OCI-LY7 (cell line): ENCODE results near the gene LRRC28. TPM values are rescaled to one million over a fixed set of nuclear protein-coding genes. Genes with fewer than 3 reads are reported as not detected.

Experiments
- BruUV-seq: library from RNA; stranded (reverse); fragments of 400-500 nt; replicated peaks from 2 replicates; lab custom pipeline; 2021; lab: Mats Ljungman, UMichigan
- CTCF ChIA-PET: fragments of 300-600 bp; sonication (Branson Sonifier 250); formaldehyde crosslinking; loops from one replicate; lab custom pipeline; 2022; ENCODE audit warnings: antibody characterized with exemption; ENCODE audit not compliant: unreplicated experiment; lab: Charles Lee
- POLR2A ChIA-PET: fragments of 300-600 bp; sonication (Branson Sonifier 250); formaldehyde crosslinking; loops from one replicate; lab custom pipeline; 2022; ENCODE audit warnings: antibody characterized with exemption; lab: Charles Lee
- DNase-seq: peaks from one replicate; pipeline ENCODE4 v3.0.0-alpha.2; 2015; ENCODE audit warnings: low spot score
- H2AFZ ChIP-seq: fragments of 200-600 bp; sonication (generic), shearing (Covaris generic); 2 replicates; pipeline ENCODE4 v1.6.1; 2014; ENCODE audit warnings: mild to moderate bottlenecking, antibody characterized with exemption, low read length, moderate library complexity
- H3K27ac ChIP-seq: fragments of 200-600 bp; sonication (generic); 2 replicates; pipeline ENCODE4 v1.5.1; 2014; ENCODE audit warnings: mixed run types, low read depth, mild to moderate bottlenecking, moderate library complexity, low read length, inconsistent platforms; ENCODE audit not compliant: poor library complexity, severe bottlenecking
- H3K36me3 ChIP-seq: fragments of 200-600 bp; sonication (generic); 2 replicates; pipeline ENCODE4 v1.6.1; 2014; ENCODE audit warnings: mild to moderate bottlenecking, antibody characterized with exemption, low read length, moderate library complexity, mixed read lengths; ENCODE audit not compliant: insufficient read depth
- H3K4me1 ChIP-seq: fragments of 200-600 bp; sonication (generic); 2 replicates; pipeline ENCODE4 v1.5.1; 2014; ENCODE audit warnings: mild to moderate bottlenecking, low read length; ENCODE audit not compliant: insufficient read depth, poor library complexity, severe bottlenecking
- H3K4me2 ChIP-seq: fragments of 200-600 bp; sonication (generic); 2 replicates; pipeline ENCODE4 v1.6.1; 2014; ENCODE audit warnings: mild to moderate bottlenecking, low read length
- H3K4me3 ChIP-seq: fragments of 200-600 bp; sonication (generic); 2 replicates; pipeline ENCODE4 v1.5.1; 2014; ENCODE audit warnings: mild to moderate bottlenecking, low read depth, low read length; ENCODE audit not compliant: poor library complexity, severe bottlenecking
- H3K79me2 ChIP-seq: fragments of 200-600 bp; sonication (generic); 2 replicates; pipeline ENCODE4 v1.6.1; 2016; ENCODE audit warnings: low read depth, mild to moderate bottlenecking, low read length, moderate library complexity, mixed read lengths; ENCODE audit not compliant: insufficient read depth
- H3K9me2 ChIP-seq: fragments of 200-600 bp; sonication (generic); 2 replicates; pipeline ENCODE4 v1.6.1; 2016; ENCODE audit warnings: mild to moderate bottlenecking, low read length, mixed read lengths; ENCODE audit not compliant: insufficient read depth
- H3K9me3 ChIP-seq: fragments of 200-600 bp; sonication (generic); 2 replicates; pipeline ENCODE4 v1.6.1; 2014; ENCODE audit warnings: mild to moderate bottlenecking, mixed run types, low read length, mixed read lengths
- H4K20me1 ChIP-seq: fragments of 200-600 bp; sonication (generic); 2 replicates; pipeline ENCODE4 v1.6.1; 2014; ENCODE audit warnings: mild to moderate bottlenecking, antibody characterized with exemption, low read length, moderate library complexity, mixed read lengths; ENCODE audit not compliant: insufficient read depth
- EZH2phosphoT487 ChIP-seq: fragments of 200-600 bp; sonication (generic); IDR thresholded peaks from 2 replicates; pipeline ENCODE4 v1.6.1; 2018; ENCODE audit warnings: low read depth, borderline replicate concordance, mild to moderate bottlenecking, mixed run types, antibody characterized with exemption, low read length, moderate library complexity, mixed read lengths
- intact Hi-C: fragments of 100-400 bp; cut with micrococcal nuclease; formaldehyde crosslinking; loops from one replicate; pipeline ENCODE4 v1.10.0; 2022; ENCODE audit not compliant: unreplicated experiment
- total RNA-seq, 2 experiments: library from RNA; depleted of rRNA in 1 of 2; stranded (reverse); fragments of >200 nt in 1 of 2; shearing (Covaris generic) in 1 of 2; gene quantifications; 2 replicates each; pipeline ENCODE4 v1.2.3, GENCODE V29; 2014 to 2022
- TF ChIP-seq, protein P1 (sequence below): fragments of 200-600 bp; sonication (generic); conservative IDR thresholded peaks from 2 replicates; pipeline ENCODE4 v1.5.1; 2014; ENCODE audit warnings: mild to moderate bottlenecking, antibody characterized with exemption, low read length, moderate library complexity, mixed read lengths

The LRRC28 gene
- total RNA-seq, 2 experiments from 2014 or later = 25.7 to 30.2 TPM

DNA sequence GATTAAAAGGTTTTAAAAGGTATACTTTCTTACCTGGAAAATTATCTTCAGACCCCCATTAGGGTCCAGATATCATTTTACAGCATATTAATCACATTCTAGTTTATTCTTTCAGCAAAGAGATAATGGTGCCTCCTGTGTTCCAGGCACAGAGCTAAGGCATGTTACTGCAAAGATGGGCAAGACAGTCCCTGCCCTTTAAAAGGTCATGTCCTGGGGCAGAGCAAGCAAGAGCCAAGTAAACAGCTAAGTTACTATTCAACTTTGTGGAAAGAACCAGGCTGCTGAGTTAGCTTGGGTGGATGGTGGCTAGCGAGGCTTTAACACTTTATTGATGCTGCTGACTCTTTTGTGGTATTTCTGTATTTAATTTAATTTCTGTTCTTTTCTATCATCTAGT, 75.0 kb downstream of the LRRC28 start:
- no peak overlapping the region for H3K27ac ChIP-seq
- no peaks in the 10 kb centered on the region for H3K4me1 ChIP-seq
- no peaks in the 10 kb centered on the region for H3K79me2 ChIP-seq
- intact Hi-C loops = no loop called here
- no peaks in the 10 kb centered on the region for H3K36me3 ChIP-seq
- no peaks in the 10 kb centered on the region for H4K20me1 ChIP-seq
- ChIA-PET POLR2A (no interaction called here), CTCF (no interaction called here)
- H3K4me2 ChIP-seq = no peak overlapping the region
- H3K9me2 ChIP-seq = no peaks in the 10 kb centered on the region
- TF ChIP-seq, protein P1, sequence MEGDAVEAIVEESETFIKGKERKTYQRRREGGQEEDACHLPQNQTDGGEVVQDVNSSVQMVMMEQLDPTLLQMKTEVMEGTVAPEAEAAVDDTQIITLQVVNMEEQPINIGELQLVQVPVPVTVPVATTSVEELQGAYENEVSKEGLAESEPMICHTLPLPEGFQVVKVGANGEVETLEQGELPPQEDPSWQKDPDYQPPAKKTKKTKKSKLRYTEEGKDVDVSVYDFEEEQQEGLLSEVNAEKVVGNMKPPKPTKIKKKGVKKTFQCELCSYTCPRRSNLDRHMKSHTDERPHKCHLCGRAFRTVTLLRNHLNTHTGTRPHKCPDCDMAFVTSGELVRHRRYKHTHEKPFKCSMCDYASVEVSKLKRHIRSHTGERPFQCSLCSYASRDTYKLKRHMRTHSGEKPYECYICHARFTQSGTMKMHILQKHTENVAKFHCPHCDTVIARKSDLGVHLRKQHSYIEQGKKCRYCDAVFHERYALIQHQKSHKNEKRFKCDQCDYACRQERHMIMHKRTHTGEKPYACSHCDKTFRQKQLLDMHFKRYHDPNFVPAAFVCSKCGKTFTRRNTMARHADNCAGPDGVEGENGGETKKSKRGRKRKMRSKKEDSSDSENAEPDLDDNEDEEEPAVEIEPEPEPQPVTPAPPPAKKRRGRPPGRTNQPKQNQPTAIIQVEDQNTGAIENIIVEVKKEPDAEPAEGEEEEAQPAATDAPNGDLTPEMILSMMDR = no peak
- no peak for TF ChIP-seq EZH2phosphoT487
- H3K9me3 ChIP-seq = no peaks in the 10 kb centered on the region
- no peak overlapping the region for H3K4me3 ChIP-seq
- H2AFZ ChIP-seq = no peak overlapping the region
- DNase-seq = no peak
- no TSS peak for BruUV-seq

DNA sequence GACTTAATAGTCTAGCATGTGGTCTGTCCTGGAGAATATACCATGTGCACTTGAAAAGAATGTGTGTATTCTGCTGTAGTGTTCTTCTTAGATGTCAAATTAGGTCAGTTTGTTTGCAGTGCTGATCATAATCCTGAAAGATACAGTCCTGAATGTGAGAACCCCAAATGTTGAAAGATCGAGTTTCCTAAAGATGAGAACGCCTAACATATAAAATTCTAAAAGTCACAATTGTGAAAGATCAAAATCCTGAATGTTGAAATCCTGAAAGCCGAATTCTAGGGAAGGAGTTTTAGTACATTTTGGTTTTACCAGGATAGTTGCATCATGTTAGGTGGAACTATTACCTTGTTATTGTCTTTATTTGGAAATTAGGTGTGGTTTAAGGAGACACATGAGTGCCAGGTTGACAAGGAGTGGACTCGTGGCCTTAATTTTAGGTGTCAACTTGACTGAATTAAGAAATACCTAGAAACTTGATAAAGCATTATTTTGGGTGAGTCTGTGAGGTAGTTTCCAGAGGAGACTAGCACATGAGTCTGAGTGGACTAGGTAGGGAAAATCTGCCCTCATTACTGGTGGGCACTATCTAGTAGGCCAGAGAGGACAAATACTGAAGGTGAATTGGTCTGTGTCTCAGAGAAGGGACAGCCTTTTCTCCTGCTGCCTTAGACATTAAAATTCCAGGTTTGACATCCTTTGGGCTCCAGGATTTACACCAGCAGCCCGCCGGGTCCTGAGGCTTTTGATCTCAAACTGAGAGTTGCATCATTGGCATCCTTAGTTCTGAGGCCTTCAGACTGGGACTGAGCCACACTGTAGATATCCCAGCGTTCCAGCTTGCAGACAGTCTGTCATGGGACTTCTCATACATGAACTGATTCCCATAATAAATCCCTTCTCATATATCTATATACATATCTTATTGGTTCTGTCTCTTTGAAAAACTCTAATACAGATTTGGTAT, 77.1 kb downstream of the LRRC28 start:
- intact Hi-C loops = no loop called here

More for the DNA sequence above, 77.1 kb downstream of the LRRC28 start:
- ChIA-PET CTCF (no interaction called here), POLR2A (interaction anchor here (0.6 kb wide), 1 partner anchor 23 kb away, joined by 4 read pairs; no protein-coding TSS in a partner anchor)
- Histone ChIP-seq H2AFZ (no peak overlapping the region), H3K36me3 (no peaks in the 10 kb centered on the region), H3K27ac (no peak overlapping the region), H3K9me2 (no peaks in the 10 kb centered on the region), H3K4me3 (no peak overlapping the region), H3K79me2 (no peaks in the 10 kb centered on the region), H3K4me2 (no peak overlapping the region), H3K9me3 (no peaks in the 10 kb centered on the region), H3K4me1 (no peaks in the 10 kb centered on the region), H4K20me1 (no peaks in the 10 kb centered on the region)
- no peak for TF ChIP-seq EZH2phosphoT487
- TF ChIP-seq, protein P1 = no peak
- DNase-seq = no peak
- no TSS peak for BruUV-seq
